GM23338 (cell line): ENCODE data around the gene SPACA4. TPM values are rescaled to one million over a fixed set of nuclear protein-coding genes. Genes with fewer than 3 reads are reported as not detected.

Source experiments
- CTCF ChIP-seq, 2 experiments: fragments of 200-600 bp in 1 of 2; sonication (generic) in 1 of 2; conservative IDR thresholded peaks; 2 replicates each; pipeline versions ENCODE4 v1.5.1 to v1.6.1; 2016 to 2017; ENCODE audit warnings: antibody characterized with exemption in 2 of 2, low read depth in 2 of 2, mild to moderate bottlenecking in 2 of 2, moderate library complexity in 1 of 2
- EZH2phosphoT487 ChIP-seq: fragments of 200-600 bp; sonication (generic); IDR thresholded peaks from one replicate; pipeline ENCODE4 v1.8.1; 2018; ENCODE audit warnings: antibody characterized with exemption; ENCODE audit not compliant: unreplicated experiment
- JUNB ChIP-seq: IDR thresholded peaks from one replicate; pipeline ENCODE4 v1.6.1; 2016; ENCODE audit warnings: antibody characterized with exemption; ENCODE audit not compliant: unreplicated experiment
- STAT1 ChIP-seq: IDR thresholded peaks from one replicate; pipeline ENCODE4 v1.6.1; 2016; ENCODE audit warnings: antibody characterized with exemption; ENCODE audit not compliant: unreplicated experiment
- ZNF331 ChIP-seq: fragments of 250-450 bp; sonication (Bioruptor Pico); IDR thresholded peaks from 2 replicates; pipeline ENCODE4 v1.5.0; 2020; ENCODE audit warnings: low read depth, mild to moderate bottlenecking, moderate library complexity
- ZNF462 ChIP-seq: fragments of 250-450 bp; sonication (Bioruptor Pico); IDR thresholded peaks from 2 replicates; pipeline ENCODE4 v1.5.0; 2020; ENCODE audit warnings: mild to moderate bottlenecking, moderate library complexity
- polyA plus RNA-seq: library from polyadenylated mRNA; unstranded; fragments of >200 nt; fragmentation: Nextera tagmentation; extraction: Ambion mirVana; gene quantifications from 2 replicates; pipeline ENCODE4 v1.2.1, GENCODE V29; 2016
- total RNA-seq: library from RNA; depleted of rRNA; stranded (reverse); fragments of >200 nt; shearing (Covaris generic); gene quantifications from 2 replicates; pipeline ENCODE4 v1.2.3, GENCODE V29; 2014

SPACA4 gene
- total and polyA plus RNA-seq, 2 experiments from 2014 or later, result not detected

DNA sequence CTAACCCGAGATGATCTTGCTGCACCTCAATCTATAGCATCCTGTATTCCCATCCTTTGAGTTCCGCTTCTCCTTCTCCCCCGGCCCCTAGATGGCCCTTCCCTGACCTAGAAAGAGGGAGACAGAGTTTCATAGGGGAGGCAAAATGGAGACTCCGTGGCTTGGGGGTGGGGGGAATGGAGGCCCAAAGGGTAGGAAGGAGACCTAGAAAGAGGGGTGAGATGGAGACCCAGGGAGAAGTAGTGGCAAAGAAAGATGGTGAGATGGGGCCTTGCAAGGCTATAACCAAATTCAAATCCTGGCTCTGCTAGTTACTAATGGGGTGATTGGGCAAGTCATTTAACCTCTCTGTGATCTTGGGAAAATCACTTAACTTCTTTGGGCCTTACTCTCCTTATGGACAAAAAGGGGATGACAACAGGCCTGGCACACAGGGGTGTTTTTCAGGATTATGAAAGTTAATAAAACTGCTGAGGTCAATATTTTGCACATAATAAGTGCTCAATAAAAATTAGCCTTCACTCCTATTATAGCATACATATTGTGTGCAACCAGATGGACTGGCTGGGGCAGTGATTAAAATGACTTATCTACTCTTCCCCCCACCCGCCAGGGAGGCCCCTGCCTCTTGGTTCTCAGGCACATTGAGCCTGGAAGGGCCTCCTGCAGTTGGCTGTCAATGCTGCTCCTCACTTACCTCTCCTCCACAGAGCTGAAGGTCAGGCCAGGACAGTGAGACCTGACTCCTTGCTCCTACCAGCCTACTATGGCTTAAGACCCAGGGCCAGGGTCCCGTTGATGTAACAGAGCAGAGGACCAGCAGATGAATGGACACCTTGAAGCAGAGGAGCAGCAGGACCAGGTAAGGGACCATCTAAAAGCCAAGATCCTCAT is 13.4 kb downstream of the SPACA4 start (continued):
- no peak for TF ChIP-seq ZNF462 (CRISPR knock-in tag)
- no peak for TF ChIP-seq CTCF (conservative IDR thresholded peaks at IDR 0.05; ENCODE audit: low read depth in 2 of 2)
- no peak for TF ChIP-seq ZNF331 (CRISPR knock-in tag)
- TF ChIP-seq STAT1, result no peak
- TF ChIP-seq EZH2phosphoT487, result no peak
- no peak for TF ChIP-seq JUNB
